WERI-Rb-1 (cell line): ENCODE measurements around the gene SYNPO2L.

ENCODE experiments used
- DNase-seq: peaks from one replicate; pipeline ENCODE4 v3.0.0-alpha.2; 2020
- H3K27ac ChIP-seq: fragments of 250-450 bp; sonication (Bioruptor Pico); 2 replicates; pipeline ENCODE4 v1.5.1; 2020; ENCODE audit warnings: mild to moderate bottlenecking, moderate library complexity
- H3K27me3 ChIP-seq: fragments of 250-450 bp; sonication (Bioruptor Pico); 2 replicates; pipeline ENCODE4 v1.5.1; 2021; ENCODE audit warnings: mild to moderate bottlenecking, low read depth, moderate library complexity; ENCODE audit not compliant: insufficient read depth, severe bottlenecking
- H3K36me3 ChIP-seq: fragments of 250-450 bp; sonication (Bioruptor Pico); 2 replicates; pipeline ENCODE4 v1.5.1; 2020; ENCODE audit warnings: mild to moderate bottlenecking, moderate library complexity
- H3K4me3 ChIP-seq: 2 replicates; pipeline ENCODE4 v1.5.1; 2011; ENCODE audit warnings: low read depth, mild to moderate bottlenecking, control low read depth, low read length
- H3K9me3 ChIP-seq: fragments of 250-450 bp; sonication (Bioruptor Pico); 2 replicates; pipeline ENCODE4 v1.5.1; 2021; ENCODE audit warnings: mild to moderate bottlenecking, moderate library complexity; ENCODE audit not compliant: severe bottlenecking
- CTCF ChIP-seq: IDR thresholded peaks from 2 replicates; pipeline ENCODE4 v1.5.1; 2011; ENCODE audit warnings: low read depth, mild to moderate bottlenecking, control low read depth, inconsistent platforms, low read length

The SYNPO2L gene

GRCh38 chr10:73639286-73639685 lies 16.5 kb downstream of the SYNPO2L start:
- H3K4me3 ChIP-seq, result no peak overlapping the region
- H3K9me3 ChIP-seq, result no peaks in the 10 kb centered on the region
- DNase-seq, result no peak
- H3K27me3 ChIP-seq, result no peaks in the 10 kb centered on the region
- H3K36me3 ChIP-seq, result no peaks in the 10 kb centered on the region
- no peak overlapping the region for H3K27ac ChIP-seq
- no peak for TF ChIP-seq CTCF

- TF ChIP-seq CTCF, result no peak
These were observed 20.0 kb downstream of the SYNPO2L start for GRCh38 chr10:73635781-73636180.

GRCh38 chr10:73634421-73634820 lies 21.4 kb downstream of the SYNPO2L start:
- no peaks in the 10 kb centered on the region for H3K27me3 ChIP-seq
- H3K9me3 ChIP-seq, result no peaks in the 10 kb centered on the region
- H3K36me3 ChIP-seq, result no peaks in the 10 kb centered on the region
- no peak overlapping the region for H3K27ac ChIP-seq
- no peak for DNase-seq
- no peak overlapping the region for H3K4me3 ChIP-seq
- no peak for TF ChIP-seq CTCF

More at GRCh38 chr10:73635781-73636180, 20.0 kb downstream of the SYNPO2L start:
- no peaks in the 10 kb centered on the region for H3K27me3 ChIP-seq
- H3K27ac ChIP-seq, result no peak overlapping the region
- no peak overlapping the region for H3K4me3 ChIP-seq
- no peaks in the 10 kb centered on the region for H3K36me3 ChIP-seq
- no peak for DNase-seq
- H3K9me3 ChIP-seq, result no peaks in the 10 kb centered on the region

GRCh38 chr10:73629165-73629564 lies 26.7 kb downstream of the SYNPO2L start:
- Histone ChIP-seq H3K27ac (no peak overlapping the region), H3K9me3 (no peaks in the 10 kb centered on the region), H3K4me3 (no peak overlapping the region), H3K27me3 (no peaks in the 10 kb centered on the region), H3K36me3 (no peaks in the 10 kb centered on the region)
- no peak for DNase-seq
- no peak for TF ChIP-seq CTCF

- no peak for TF ChIP-seq CTCF
- no peak for DNase-seq
- H3K27me3 ChIP-seq, result no peaks in the 10 kb centered on the region
- H3K27ac ChIP-seq, result no peak overlapping the region
- H3K4me3 ChIP-seq, result no peak overlapping the region
- no peaks in the 10 kb centered on the region for H3K9me3 ChIP-seq
- H3K36me3 ChIP-seq, result no peaks in the 10 kb centered on the region
These were observed 27.4 kb downstream of the SYNPO2L start for GRCh38 chr10:73628405-73628804.

GRCh38 chr10:73627300-73627699 lies 28.5 kb downstream of the SYNPO2L start:
- DNase-seq, result no peak
- no peaks in the 10 kb centered on the region; the same call in 1 of the 2 replicates for H3K36me3 ChIP-seq
- no peak for TF ChIP-seq CTCF
- no peak overlapping the region for H3K4me3 ChIP-seq
- H3K27me3 ChIP-seq, result no peaks in the 10 kb centered on the region
- H3K27ac ChIP-seq, result no peak overlapping the region
- no peaks in the 10 kb centered on the region for H3K9me3 ChIP-seq
